Mesothelial cell of epicardium (in vitro differentiated cells): ENCODE results near the gene SCN4A. TPM values are rescaled to one million over a fixed set of nuclear protein-coding genes. Genes with fewer than 3 reads are reported as not detected.

Source experiments
- DNase-seq, 2 experiments: peaks; one replicate each; pipeline ENCODE4 v3.0.0; 2021; ENCODE audit warnings: low spot score in 2 of 2; ENCODE audit not compliant: unreplicated experiment in 2 of 2
- H3K27ac Mint-ChIP-seq: 2 replicates; pipeline ENCODE4 v1.8.0; 2021; ENCODE audit warnings: mixed read lengths
- H3K27me3 Mint-ChIP-seq: 2 replicates; pipeline ENCODE4 v1.8.0; 2021; ENCODE audit warnings: low read depth, mixed read lengths
- H3K36me3 Mint-ChIP-seq: 2 replicates; pipeline ENCODE4 v1.8.0; 2021; ENCODE audit warnings: mixed read lengths
- H3K4me1 Mint-ChIP-seq: 2 replicates; pipeline ENCODE4 v1.8.0; 2021; ENCODE audit warnings: mixed read lengths
- H3K4me3 Mint-ChIP-seq: 2 replicates; pipeline ENCODE4 v1.8.0; 2021; ENCODE audit warnings: mild to moderate bottlenecking, moderate library complexity, mixed read lengths
- H3K9me3 Mint-ChIP-seq: 2 replicates; pipeline ENCODE4 v1.8.0; 2021; ENCODE audit warnings: mixed read lengths
- CTCF ChIP-seq: fragments of 200-600 bp; sonication (generic); IDR thresholded peaks from one replicate; pipeline ENCODE4 v1.5.0; 2021; ENCODE audit warnings: antibody characterized with exemption; ENCODE audit not compliant: unreplicated experiment
- total RNA-seq: library from RNA; stranded (reverse); gene quantifications from 3 replicates; pipeline ENCODE4 v1.2.1, GENCODE V29; 2021

The SCN4A gene
- total RNA-seq, 1 donor from 2014 or later = 0.51 TPM

GRCh38 chr17:63987221-63988126 lies 14.8 kb upstream of the SCN4A start:
- peaks cover 22% of the 10 kb centered on the region for H3K27me3 Mint-ChIP-seq
- H3K4me3 Mint-ChIP-seq = no peak overlapping the region
- peaks cover 1% of the 10 kb centered on the region for H3K36me3 Mint-ChIP-seq
- no peak for DNase-seq
- peaks cover 3% of the 10 kb centered on the region for H3K4me1 Mint-ChIP-seq
- no peak for TF ChIP-seq CTCF
- peaks cover 6% of the 10 kb centered on the region for H3K9me3 Mint-ChIP-seq
- H3K27ac Mint-ChIP-seq = no peak overlapping the region

- DNase-seq = no peak
- Mint-ChIP-seq H3K4me1 (peaks cover 3% of the 10 kb centered on the region), H3K9me3 (peaks cover 10% of the 10 kb centered on the region)
Measured at GRCh38 chr17:63986821-63987220, 14.1 kb upstream of the SCN4A start.

GRCh38 chr17:63985387-63986140 lies 12.8 kb upstream of the SCN4A start:
- Mint-ChIP-seq H3K27ac (no peak overlapping the region), H3K9me3 (peaks cover 13% of the 10 kb centered on the region), H3K27me3 (peaks cover 7% of the 10 kb centered on the region), H3K4me1 (peaks cover 3% of the 10 kb centered on the region), H3K4me3 (no peak overlapping the region), H3K36me3 (peaks cover 1% of the 10 kb centered on the region)
- no peak for DNase-seq
- no peak for TF ChIP-seq CTCF

More at GRCh38 chr17:63986821-63987220, 14.1 kb upstream of the SCN4A start:
- H3K27ac Mint-ChIP-seq = no peak overlapping the region
- TF ChIP-seq CTCF = no peak
- peaks cover 16% of the 10 kb centered on the region for H3K27me3 Mint-ChIP-seq
- H3K4me3 Mint-ChIP-seq = no peak overlapping the region
- peaks cover 1% of the 10 kb centered on the region for H3K36me3 Mint-ChIP-seq

GRCh38 chr17:63984651-63985386 lies 12.1 kb upstream of the SCN4A start:
- Mint-ChIP-seq H3K27ac (no peak overlapping the region), H3K27me3 (peaks cover under 1% of the 10 kb centered on the region), H3K9me3 (peaks cover 13% of the 10 kb centered on the region), H3K4me3 (no peak overlapping the region), H3K4me1 (peaks cover 3% of the 10 kb centered on the region), H3K36me3 (peaks cover 1% of the 10 kb centered on the region)
- no peak for TF ChIP-seq CTCF
- no peak for DNase-seq

GRCh38 chr17:63984236-63984635 lies 11.5 kb upstream of the SCN4A start:
- H3K36me3 Mint-ChIP-seq = peaks cover 1% of the 10 kb centered on the region

More at GRCh38 chr17:63984236-63984635, 11.5 kb upstream of the SCN4A start:
- Mint-ChIP-seq H3K4me1 (peaks cover 3% of the 10 kb centered on the region), H3K9me3 (peaks cover 13% of the 10 kb centered on the region), H3K27me3 (no peaks in the 10 kb centered on the region), H3K27ac (no peak overlapping the region), H3K4me3 (no peak overlapping the region)
- no peak for TF ChIP-seq CTCF
- DNase-seq = no peak
